ENCODE data around the gene CCDC88C.

The CCDC88C gene

DNA sequence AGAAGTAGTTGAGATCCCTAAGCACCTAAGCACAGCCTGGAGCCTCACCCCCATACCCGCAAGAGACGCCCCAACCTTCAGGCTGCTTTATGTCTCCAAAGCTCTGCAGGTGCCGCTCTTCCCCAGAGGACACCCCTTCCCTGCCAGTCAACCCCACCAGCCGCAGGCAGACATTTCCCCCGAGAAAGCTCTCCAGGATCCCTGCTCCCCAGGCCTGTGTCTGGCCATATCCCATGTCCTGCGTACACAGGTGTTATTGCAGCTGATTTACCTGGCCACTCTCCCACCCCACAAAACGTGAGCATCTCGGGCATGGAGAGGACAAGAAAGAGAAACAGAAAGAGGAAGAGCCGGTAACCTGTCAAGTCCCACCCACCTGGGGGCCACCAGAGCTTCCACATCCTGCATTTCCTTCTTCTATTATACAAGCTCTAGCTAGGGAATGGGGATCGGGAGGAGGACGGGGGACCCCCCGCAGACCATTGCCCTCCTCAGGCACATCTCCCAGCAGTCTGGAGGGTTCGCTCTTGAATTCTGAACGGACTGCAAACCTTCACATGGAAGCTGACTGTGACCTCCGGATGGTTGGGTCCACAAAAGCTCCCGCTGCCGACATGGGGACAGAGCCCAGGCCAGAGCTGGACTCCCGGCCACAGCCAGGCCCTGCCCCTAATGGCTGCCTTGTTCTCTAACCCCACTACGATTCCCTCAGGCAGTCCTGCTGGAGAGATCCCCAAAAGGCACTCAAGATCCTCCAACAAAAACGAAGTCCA, 17.6 kb downstream of the CCDC88C start:
- DNase-seq (ENCODE audit: low read depth): no peak

DNA sequence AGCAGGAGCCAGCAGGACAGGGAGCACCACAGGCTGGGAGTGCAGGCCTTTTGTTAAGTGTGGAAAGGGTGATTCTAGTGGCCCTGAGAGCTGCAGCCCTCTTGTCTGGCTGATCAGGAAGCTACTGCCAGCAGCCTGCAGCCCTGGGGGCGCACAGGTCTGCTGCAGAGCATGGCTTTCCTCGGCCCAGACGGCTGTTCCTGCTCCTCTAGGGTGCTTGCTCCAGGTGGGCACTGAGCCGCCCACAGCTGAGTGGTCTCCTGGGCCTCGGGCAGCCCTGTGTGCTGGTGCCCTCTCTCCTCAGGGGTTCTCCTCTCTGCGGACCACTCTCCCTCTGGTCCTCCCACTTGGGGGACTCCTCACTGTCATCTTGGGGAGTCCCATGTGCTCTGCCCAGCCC, 18.9 kb downstream of the CCDC88C start:
- no peak for DNase-seq (ENCODE audit: low read depth)

DNA sequence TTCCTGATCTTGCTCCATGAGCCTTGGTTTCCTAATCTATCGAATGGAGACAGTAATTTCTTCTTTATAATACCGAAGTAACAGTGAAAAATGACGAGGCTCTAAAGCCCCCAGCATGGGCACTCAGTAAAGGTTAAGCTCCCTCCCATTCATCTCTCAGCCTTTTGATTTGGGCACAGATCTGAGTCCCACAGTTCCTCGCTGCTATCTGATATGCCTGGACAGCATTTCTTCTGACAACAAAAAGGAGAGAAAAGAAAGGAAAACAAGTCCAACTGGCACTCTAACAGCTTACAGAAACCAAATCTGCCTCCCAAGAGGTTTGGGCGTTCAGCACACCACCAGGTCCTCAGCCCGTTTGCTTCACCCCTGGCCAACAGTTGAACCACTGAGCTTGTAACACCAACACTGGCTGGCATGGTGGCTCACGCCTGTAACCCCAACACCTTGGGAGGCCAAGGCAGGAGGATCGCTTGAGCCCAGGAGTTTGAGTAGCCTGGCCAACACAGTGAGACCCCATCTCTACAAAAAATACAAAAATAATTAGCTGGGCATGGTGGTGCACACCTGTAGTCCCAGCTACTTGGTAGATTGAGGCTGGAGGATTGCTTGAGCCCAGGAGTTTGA, 19.5 kb downstream of the CCDC88C start:
- DNase-seq (ENCODE audit: low read depth): no peak

DNA sequence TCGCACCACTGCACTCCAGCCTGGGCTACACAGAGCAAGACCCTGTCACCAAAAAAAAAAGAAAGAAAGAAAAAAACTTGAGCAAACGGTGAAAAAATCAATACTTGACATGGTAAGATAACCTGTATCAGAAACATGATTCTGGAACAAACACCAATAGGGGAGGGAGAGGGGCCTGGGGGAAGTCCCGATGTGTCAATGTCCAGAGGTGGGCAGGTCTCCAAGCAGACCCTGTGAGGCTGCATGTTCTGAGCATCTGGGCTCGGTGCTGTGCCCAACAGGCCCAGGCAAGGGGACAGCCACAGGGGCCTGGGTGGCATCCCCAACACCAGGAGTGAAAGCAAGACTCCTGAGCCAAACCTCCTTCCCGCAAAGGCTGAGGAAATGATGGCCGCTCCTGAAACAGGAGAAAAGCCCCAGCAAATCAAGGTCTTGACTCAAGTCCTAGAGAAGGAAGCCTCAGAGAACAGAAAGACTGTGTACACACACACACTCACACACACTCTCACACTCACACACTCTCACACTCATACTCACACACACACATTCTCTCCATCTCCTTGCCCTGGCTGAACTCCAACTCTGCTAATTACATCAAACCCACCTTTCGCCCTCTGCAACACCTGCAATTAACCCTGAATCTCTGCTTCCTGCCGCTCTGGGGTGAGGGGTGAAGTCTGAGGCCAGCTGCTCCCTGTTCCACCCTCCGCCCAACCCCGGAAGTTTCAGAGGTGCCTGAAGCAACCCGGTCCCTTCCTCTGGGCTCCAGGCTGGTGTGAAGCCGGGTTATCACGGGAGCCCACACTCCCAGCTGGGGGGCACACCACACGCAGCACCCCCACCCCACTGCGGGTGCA, 20.4 kb downstream of the CCDC88C start:
- no peak for DNase-seq (ENCODE audit: low read depth)

DNA sequence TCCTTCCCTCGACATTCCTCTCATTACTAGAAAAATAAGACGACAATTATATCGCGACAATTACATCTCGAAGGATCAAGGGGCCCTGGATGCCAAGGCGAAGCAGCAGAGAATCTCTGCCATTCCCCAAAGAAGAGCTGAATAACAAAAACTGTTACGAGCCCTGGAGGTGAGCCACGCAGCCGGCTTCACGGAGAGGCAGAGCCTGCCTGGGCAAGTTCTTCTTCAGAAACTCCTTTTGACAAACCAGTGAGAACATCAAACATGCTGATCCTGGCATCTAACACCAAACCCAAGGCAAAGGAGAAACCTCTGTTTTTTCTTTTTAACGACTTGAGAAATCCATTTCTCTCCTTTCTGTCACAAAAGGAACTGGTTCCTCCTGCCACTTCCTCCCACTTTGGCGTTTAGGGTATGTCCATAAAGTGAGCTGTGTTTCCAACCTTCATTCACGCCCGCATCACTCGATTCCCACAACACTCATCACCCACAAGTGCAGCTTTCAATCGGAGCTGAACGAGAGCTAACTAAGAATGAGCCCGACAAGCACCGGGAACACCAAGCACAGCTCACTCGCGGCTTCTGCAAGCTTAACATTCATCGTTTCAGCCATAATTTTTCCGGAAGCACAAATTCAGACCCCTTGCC, 21.5 kb downstream of the CCDC88C start:
- no peak for DNase-seq (ENCODE audit: low read depth)

DNA sequence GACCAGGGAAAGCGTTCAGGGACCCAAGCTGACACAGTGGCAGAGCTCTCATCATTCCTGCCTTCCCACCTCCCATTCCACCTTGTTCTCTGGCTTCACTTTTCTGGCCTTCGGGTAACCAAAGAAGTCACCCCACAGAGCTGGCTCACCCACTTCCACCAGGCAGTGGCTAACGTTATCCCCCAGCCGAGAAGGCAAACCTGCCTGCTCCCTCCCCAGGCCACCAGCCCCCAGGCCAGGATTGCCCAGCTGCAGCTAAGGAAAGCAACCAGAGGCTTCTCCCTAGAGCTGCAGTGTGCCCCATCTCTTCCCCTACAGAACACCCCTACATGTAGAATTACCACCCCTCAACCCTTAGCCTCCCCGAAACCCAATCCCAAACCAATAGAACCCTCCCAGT, 22.2 kb downstream of the CCDC88C start:
- DNase-seq (ENCODE audit: low read depth): no peak

DNA sequence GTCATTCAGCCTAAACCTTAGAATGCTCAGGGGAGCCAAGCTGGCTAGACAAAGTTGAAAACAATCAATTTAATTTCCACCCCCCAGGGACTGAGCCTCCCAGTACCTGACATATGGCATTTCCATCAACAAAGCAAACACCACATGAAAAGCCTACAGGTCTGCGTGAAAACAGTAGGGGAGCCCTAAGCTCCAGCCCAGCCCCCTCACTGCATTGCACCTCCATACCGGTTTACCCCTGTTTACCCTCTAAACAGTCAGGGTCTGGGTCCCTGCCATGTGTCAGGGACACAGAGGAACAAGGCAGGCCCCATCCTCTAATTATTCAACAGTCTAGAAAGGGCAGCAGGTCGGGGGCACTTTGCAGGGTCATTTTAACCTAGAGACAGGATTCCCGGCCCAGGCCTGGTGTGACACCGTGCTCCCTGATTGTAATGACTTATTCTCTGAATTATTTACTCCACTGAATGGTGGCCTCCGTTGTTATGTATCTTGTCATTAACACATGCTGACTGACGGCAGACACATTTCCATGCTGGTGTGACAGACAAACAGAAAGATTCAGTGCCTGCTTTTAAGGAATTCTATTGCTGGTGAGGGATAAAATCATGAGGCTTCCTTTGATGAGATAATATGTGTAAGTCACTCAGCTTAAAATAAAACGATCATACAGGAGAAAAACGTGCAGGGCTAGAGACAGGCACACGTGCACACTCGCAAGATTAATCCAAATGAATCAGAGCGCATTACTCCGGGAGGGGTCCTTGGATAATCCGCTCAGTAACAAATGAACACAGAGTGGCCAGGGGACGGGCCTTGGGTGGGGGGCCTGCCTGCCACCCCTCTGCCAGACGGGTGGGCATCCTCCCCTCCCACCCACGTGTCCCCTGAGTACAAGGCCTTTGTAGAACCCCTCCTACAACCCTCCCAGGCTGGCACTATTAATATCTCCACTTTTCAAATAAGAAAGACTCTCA, 23.2 kb downstream of the CCDC88C start:
- no peak for DNase-seq (ENCODE audit: low read depth)

DNA sequence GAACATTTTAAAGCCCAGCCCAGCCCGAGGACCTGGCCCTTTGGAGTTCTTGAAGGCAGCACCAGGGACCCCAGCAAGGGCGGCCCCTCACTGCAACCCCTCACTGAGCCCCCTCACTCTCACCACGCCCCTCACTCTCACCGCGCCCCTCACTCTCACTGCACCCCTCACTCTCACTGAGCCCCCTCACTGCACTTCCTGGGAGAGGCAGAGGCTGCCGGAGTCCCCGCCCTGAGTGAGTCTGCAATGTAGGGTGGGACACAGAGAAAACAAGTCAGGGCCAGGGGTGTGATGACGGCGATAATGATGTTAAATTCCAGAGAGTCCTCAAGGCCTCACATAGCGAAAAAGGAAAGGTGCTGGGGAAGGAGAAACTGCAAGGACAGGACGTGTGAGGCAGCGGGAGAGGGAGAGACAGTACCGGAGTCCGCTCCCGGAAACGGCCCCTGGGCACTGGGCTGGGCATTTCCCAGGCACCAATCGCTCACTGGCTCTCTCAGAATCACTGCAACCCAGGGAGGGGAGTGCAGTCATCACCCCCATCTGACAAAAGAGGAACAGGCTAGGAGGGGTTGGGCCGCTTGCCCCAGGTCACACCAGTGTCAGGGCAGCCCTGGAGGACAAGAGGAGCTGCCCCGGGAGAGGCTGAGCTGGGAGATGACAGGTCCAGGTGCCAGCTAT, 24.9 kb downstream of the CCDC88C start:
- no peak for DNase-seq (ENCODE audit: low read depth)

DNA sequence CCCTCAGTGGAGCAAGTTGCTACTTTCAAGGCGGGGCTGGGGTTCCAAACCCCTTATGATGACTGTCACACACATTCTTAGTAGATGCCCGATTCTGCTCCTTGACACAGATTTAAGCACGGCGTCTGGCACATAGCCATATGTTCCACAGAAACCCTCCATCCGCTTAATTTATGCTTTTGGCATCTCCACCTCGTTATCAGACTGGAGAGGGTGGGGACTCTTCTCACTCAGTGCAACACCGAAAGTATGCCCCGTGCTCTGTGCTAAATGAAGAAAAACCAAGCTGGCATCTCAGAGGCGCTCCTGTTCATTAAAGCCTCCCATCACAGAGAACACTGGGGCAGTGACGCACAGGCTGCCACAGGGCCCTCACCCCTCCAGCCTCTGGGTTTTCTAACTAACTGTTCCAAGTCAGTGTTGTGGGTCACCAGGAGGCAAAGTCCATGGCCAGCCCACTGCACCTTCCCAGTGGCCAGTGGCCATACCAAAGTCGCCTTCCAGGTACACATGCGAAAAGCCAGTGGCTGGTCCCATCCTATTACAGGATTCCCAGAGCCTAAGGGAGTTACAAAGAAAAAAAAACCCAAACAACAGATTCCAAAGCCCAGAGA, 27.3 kb downstream of the CCDC88C start:
- DNase-seq (ENCODE audit: low read depth): no peak

DNA sequence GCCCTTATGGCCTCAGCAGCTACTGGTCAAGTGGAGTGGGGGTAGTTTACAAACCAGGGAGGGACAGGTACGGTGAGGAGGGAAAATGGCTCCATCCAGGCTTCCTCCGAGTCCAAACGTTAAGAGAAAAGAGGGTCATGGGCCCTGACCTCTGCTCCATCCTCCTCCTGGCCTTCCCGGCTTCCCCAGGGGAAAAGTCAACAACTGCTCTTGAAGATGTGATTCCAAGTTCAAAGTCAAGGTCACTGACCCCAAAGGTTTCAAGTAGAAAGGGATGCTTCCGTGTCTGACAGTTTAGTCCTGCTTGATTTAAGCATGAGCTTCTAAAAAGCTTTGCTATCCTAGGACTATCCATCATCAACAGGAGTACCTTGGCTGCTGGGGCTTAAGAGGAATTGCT, 28.5 kb downstream of the CCDC88C start:
- DNase-seq (ENCODE audit: low read depth): no peak

DNA sequence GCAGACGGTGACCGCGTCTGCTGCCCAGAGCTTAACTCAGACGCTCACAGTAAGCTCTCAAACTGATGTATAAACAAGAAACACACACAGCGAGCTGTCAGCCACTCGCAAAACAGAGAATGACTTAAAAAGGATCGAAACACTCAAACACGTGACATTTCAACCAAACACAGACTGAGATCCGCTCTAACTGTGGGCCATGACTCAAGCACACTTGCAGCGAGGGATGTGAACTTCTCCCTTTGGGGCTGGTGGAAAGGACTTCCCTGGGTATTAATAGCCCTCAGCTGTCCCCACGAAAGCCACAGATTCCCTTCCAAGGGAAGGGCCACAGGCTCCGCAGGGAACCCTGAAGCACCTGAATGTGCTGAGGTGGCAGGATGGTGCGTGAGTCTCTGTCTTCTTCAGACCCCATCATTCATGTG, 29.1 kb downstream of the CCDC88C start:
- DNase-seq (ENCODE audit: low read depth): no peak

DNA sequence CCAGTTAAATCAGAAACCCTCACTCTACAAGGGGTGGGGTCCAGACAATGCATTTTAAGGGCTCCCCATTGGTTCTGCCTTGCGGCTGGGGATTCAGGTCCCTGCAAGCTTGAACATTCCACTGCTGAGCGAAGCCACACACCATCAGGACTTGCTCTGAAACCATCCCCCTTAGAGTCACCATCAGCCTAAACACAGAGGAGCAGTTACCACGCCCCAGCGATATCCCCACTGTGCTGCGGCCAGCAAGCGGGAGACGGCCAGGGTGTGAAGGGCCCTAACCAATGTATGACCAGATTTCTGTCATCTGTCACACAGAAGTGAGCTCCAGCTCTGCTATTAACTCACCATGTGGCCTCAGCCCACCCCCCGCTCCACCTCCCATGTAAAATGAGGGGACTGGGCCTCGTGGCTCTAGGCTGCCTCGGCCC, 29.7 kb downstream of the CCDC88C start:
- no peak for DNase-seq (ENCODE audit: low read depth)

DNA sequence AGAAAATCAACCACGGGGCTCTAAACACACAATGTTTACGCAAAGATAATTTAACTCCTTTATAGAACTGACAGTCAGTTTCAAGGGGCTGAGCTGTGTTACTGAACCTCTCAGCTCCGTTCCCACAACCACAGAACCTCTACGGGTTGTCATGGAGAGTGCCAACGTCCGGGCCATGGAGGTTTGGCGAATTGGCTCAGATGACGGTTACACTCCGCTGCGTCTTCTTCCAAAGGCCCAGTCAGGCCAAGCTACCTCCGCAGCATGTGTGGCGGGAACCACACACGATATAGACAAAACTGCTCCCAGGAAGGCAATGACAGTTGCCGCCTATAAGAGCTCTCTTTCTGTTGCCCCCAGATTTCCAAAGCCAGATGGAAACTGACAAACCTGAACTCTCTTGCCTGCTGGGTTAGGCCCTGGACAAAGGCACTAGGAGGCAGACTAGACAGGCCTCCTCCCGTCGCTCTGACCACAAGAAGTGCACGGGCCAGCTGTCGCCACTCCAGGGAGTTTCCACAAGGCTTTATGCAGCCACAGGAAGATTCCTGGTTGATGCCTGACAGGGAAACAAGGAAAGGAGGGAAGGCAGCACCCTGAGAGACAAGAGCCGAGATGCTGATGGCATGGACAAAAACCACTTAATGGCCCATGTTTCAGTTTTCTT, 30.3 kb downstream of the CCDC88C start:
- no peak for DNase-seq (ENCODE audit: low read depth)

DNA sequence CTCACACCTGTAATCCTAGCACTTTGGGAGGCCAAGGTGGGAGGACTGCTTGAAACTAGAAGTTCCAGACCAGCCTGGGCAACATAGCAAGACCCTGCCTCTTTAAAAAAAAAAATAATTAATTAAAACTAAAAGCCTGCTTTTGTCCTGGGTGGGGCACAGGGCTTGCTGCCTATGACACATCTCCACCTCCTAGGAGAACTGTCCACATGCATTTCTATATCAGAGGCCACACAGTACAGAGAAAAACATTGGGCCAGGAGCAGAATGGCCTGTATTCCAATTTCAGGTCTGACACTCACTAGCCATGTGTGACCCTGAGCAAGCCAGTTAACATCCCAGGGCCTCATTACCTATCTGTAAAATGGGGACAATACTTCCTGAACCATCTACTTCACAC, 31.9 kb downstream of the CCDC88C start:
- no peak for DNase-seq (ENCODE audit: low read depth)

DNA sequence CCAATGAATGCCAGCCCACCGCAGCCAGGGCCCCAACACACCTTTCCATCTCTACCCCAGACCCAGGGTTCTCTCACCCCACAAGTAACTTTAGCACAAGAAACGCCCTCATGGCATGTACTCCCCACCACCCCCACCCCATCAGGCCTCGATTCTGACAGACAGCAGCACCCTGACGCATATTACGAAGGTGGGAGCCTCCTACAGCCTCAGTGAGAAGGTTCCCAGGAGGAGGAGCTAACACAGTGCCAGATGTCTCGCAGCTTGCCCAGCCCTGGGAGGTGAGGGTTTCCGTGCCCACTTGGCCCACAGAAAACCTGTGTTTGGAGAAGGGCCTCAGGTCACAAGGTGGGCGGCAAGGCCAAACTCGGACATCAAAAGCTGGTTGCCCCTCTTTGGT, 32.4 kb downstream of the CCDC88C start:
- DNase-seq (ENCODE audit: low read depth): no peak

DNA sequence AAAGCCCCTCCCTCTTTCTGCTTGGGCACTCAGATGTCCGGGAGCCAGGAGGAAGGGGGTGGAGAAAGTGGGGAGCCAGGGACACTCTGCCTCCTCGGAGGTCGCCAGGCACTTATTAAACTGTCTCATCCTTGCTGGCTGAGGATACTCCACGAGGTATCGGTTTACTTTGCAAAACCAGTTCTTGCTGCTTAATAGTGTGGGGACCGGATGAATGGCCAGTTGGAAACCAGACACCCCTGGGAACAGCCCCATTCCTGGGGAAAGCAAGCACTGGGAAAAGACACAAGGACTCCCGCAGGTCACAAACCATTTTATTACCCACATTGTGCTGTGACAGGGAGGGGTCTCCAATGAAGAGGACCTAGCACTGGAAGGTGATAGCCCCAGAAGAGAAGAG, 34.2 kb downstream of the CCDC88C start:
- no peak for DNase-seq (ENCODE audit: low read depth)

DNA sequence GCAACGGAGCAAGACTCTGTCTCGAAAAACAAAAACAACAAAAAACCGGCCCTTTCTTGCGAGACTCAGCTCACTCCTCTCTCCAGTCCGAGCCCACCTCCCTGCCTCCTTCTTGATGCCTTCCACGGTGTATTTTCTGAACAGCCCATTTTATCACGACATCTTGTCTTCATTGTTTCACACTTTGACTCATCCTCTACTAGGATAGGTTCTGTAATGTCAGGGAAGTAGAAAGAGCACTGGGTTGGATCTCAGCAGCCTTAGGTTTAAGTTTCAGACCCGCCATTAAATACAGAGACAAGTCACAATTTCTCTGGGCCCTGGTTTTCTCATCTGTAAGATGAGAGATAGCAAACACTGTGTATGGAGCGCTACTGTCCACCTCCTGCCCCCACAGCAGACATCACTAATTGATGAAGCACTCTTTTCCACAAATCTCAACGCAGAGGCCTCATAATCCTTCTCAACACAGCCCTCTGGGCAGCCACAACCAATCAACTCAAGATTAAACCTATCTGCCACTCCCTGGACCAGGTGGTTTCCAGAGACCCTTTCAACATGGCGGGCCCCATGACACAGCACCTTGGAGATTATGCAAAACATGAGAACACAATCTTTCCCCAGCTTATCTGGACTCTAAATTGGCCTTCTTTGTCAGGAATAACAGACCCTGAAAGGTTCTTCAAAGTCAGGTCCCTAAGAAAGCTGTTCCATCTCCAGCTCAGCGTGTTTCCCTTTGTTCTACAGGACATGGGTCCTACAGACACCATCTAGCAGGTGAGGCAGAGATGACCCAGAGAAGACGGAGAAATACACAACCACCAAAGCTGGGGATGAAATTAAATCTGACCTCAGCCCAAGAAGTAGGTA, 35.6 kb downstream of the CCDC88C start:
- no peak for DNase-seq (ENCODE audit: low read depth)

DNA sequence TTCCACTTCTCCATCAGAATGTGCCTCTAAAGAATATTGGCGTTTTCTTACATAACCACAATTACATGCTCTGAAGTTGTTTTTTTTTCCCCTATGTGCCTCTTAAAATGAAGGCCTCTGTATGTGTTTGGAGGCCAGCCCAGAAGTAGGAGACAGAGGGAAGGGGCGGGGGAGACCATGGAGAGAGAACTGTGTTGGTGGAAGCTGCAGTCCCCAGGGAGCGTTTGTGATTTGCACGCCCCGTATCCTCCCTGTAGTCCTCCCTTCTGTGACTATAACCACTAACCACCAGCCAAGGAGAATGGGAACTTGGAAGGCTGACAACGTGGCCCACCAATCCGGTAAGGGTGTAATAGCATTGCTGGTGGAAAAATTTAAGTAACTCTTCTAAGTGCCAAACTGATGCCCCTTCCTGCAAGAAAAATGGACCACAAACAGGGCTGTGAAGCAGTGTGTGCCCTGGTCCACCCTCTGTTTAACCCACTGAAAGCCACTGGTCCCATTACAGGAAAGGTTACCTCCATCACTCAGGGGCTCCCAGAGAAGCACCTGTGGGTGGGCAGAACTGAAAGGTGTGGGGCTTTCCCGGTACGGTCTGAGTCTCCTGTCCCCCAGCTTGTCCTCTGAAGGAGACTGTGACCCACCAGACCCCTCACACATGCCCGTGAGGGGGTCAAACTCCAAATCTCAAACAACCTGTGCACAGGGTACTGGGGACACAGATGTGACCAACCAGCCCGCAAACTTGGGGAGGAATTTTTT, 36.8 kb downstream of the CCDC88C start:
- DNase-seq (ENCODE audit: low read depth): no peak

All from fibroblast of gingiva (primary cell).